ENCODE results near the gene AGER.

Gene AGER

GRCh38 chr6:32133786-32134185, 50.3 kb downstream of the AGER start:
- no peak overlapping the region for H3K27ac ChIP-seq
- DNase-seq, result no peak

GRCh38 chr6:32132110-32132509, 51.9 kb downstream of the AGER start:
- Histone ChIP-seq H3K36me3 (no peaks in the 10 kb centered on the region; the same call in 1 of the 2 replicates), H3K27me3 (ENCODE audit: insufficient read depth, low read depth, severe bottlenecking) (no peaks in the 10 kb centered on the region)
- TF ChIP-seq CTCF (IDR thresholded peaks at IDR 0.05; ENCODE audit: low read depth, low read length), result no peak

More at GRCh38 chr6:32133786-32134185, 50.3 kb downstream of the AGER start:
- TF ChIP-seq CTCF (IDR thresholded peaks at IDR 0.05; ENCODE audit: low read depth, low read length), result no peak
- Histone ChIP-seq H3K9me3 (ENCODE audit: severe bottlenecking) (no peaks in the 10 kb centered on the region), H3K4me3 (ENCODE audit: low read depth, low read length) (no peak overlapping the region), H3K27me3 (ENCODE audit: insufficient read depth, low read depth, severe bottlenecking) (no peaks in the 10 kb centered on the region), H3K36me3 (no peaks in the 10 kb centered on the region; the same call in 1 of the 2 replicates)

GRCh38 chr6:32131439-32131948, 52.6 kb downstream of the AGER start:
- DNase-seq, result no peak
- no peak overlapping the region for H3K4me3 ChIP-seq (ENCODE audit: low read depth, low read length)
- TF ChIP-seq CTCF (IDR thresholded peaks at IDR 0.05; ENCODE audit: low read depth, low read length), result no peak
- H3K27ac ChIP-seq, result no peak overlapping the region
- no peaks in the 10 kb centered on the region for H3K27me3 ChIP-seq (ENCODE audit: insufficient read depth, low read depth, severe bottlenecking)
- H3K9me3 ChIP-seq (ENCODE audit: severe bottlenecking), result no peaks in the 10 kb centered on the region
- H3K36me3 ChIP-seq, result peaks cover 5% of the 10 kb centered on the region

More at GRCh38 chr6:32132110-32132509, 51.9 kb downstream of the AGER start:
- Histone ChIP-seq H3K9me3 (ENCODE audit: severe bottlenecking) (no peaks in the 10 kb centered on the region), H3K27ac (no peak overlapping the region), H3K4me3 (ENCODE audit: low read depth, low read length) (no peak overlapping the region)
- DNase-seq, result no peak
